Rectal smooth muscle tissue (tissue), 1 donor: ENCODE results near the gene FMNL2.

Experiments
- H3K27ac ChIP-seq: one replicate; pipeline ENCODE4 v1.7.0; 2013; ENCODE audit warnings: low read depth, low read length, inconsistent platforms
- H3K27me3 ChIP-seq: one replicate; pipeline ENCODE4 v1.7.0; 2013; ENCODE audit warnings: low read length; ENCODE audit not compliant: control insufficient read depth, insufficient read depth
- H3K36me3 ChIP-seq: one replicate; pipeline ENCODE4 v1.7.0; 2013; ENCODE audit warnings: low read length; ENCODE audit not compliant: control insufficient read depth, insufficient read depth
- H3K4me1 ChIP-seq: one replicate; pipeline ENCODE4 v1.7.0; 2013; ENCODE audit warnings: low read length; ENCODE audit not compliant: control insufficient read depth, insufficient read depth
- H3K4me3 ChIP-seq: one replicate; pipeline ENCODE4 v1.7.0; 2013; ENCODE audit warnings: low read length
- H3K9ac ChIP-seq: one replicate; pipeline ENCODE4 v1.7.0; 2013; ENCODE audit warnings: low read length

FMNL2 gene

GRCh38 chr2:152637251-152637650 is 302.3 kb downstream of the FMNL2 start:
- Histone ChIP-seq H3K27me3 (no peaks in the 10 kb centered on the region), H3K4me1 (no peaks in the 10 kb centered on the region), H3K36me3 (peaks cover 11% of the 10 kb centered on the region), H3K27ac (no peak overlapping the region), H3K9ac (no peak overlapping the region), H3K4me3 (no peak overlapping the region)

- Histone ChIP-seq H3K9ac (no peak overlapping the region), H3K27me3 (no peaks in the 10 kb centered on the region), H3K4me1 (no peaks in the 10 kb centered on the region), H3K36me3 (peaks cover 11% of the 10 kb centered on the region), H3K4me3 (no peak overlapping the region), H3K27ac (no peak overlapping the region)
These were observed 303.1 kb downstream of the FMNL2 start for GRCh38 chr2:152638056-152638455.

- no peak overlapping the region for H3K4me3 ChIP-seq
- no peaks in the 10 kb centered on the region for H3K27me3 ChIP-seq
- peaks cover 11% of the 10 kb centered on the region for H3K36me3 ChIP-seq
- no peaks in the 10 kb centered on the region for H3K4me1 ChIP-seq
- no peak overlapping the region for H3K27ac ChIP-seq
- H3K9ac ChIP-seq: no peak overlapping the region
These were observed 303.6 kb downstream of the FMNL2 start for GRCh38 chr2:152638590-152638989.

- no peak overlapping the region for H3K27ac ChIP-seq
- H3K9ac ChIP-seq: no peak overlapping the region
- peaks cover 14% of the 10 kb centered on the region for H3K36me3 ChIP-seq
- H3K4me3 ChIP-seq: no peak overlapping the region
- H3K27me3 ChIP-seq: no peaks in the 10 kb centered on the region
- peaks cover 4% of the 10 kb centered on the region for H3K4me1 ChIP-seq
These were observed 309.4 kb downstream of the FMNL2 start for GRCh38 chr2:152644189-152644873.

GRCh38 chr2:152646264-152646663 is 311.3 kb downstream of the FMNL2 start:
- no peak overlapping the region for H3K4me3 ChIP-seq
- H3K36me3 ChIP-seq: peaks cover 4% of the 10 kb centered on the region
- H3K27me3 ChIP-seq: no peaks in the 10 kb centered on the region
- H3K9ac ChIP-seq: no peak overlapping the region
- H3K27ac ChIP-seq: no peak overlapping the region
- peaks cover 4% of the 10 kb centered on the region for H3K4me1 ChIP-seq

- H3K36me3 ChIP-seq: peaks cover 3% of the 10 kb centered on the region
- no peak overlapping the region for H3K9ac ChIP-seq
- no peak overlapping the region for H3K27ac ChIP-seq
These were observed 311.8 kb downstream of the FMNL2 start for GRCh38 chr2:152646775-152647174.

GRCh38 chr2:152647552-152647951 is 312.6 kb downstream of the FMNL2 start:
- Histone ChIP-seq H3K27me3 (no peaks in the 10 kb centered on the region), H3K27ac (no peak overlapping the region), H3K4me1 (peaks cover 4% of the 10 kb centered on the region), H3K9ac (no peak overlapping the region), H3K4me3 (no peak overlapping the region), H3K36me3 (peaks cover 3% of the 10 kb centered on the region)

More at GRCh38 chr2:152646775-152647174, 311.8 kb downstream of the FMNL2 start:
- H3K27me3 ChIP-seq: no peaks in the 10 kb centered on the region
- no peak overlapping the region for H3K4me3 ChIP-seq
- peaks cover 4% of the 10 kb centered on the region for H3K4me1 ChIP-seq

GRCh38 chr2:152648336-152648735 is 313.4 kb downstream of the FMNL2 start:
- H3K27me3 ChIP-seq: no peaks in the 10 kb centered on the region
- H3K27ac ChIP-seq: no peak overlapping the region
- no peak overlapping the region for H3K4me3 ChIP-seq
- no peak overlapping the region for H3K9ac ChIP-seq
- peaks cover 3% of the 10 kb centered on the region for H3K36me3 ChIP-seq
- peaks cover 4% of the 10 kb centered on the region for H3K4me1 ChIP-seq

- Histone ChIP-seq H3K27me3 (no peaks in the 10 kb centered on the region), H3K4me1 (peaks cover 4% of the 10 kb centered on the region), H3K36me3 (peaks cover 3% of the 10 kb centered on the region), H3K4me3 (no peak overlapping the region), H3K9ac (no peak overlapping the region), H3K27ac (no peak overlapping the region)
These were observed 315.0 kb downstream of the FMNL2 start for GRCh38 chr2:152649997-152650396.

GRCh38 chr2:152650768-152651371 is 315.9 kb downstream of the FMNL2 start:
- Histone ChIP-seq H3K27ac (no peak overlapping the region), H3K36me3 (no peaks in the 10 kb centered on the region), H3K4me3 (no peak overlapping the region), H3K9ac (no peak overlapping the region), H3K27me3 (no peaks in the 10 kb centered on the region), H3K4me1 (peaks cover 4% of the 10 kb centered on the region)

GRCh38 chr2:152651834-152652233 is 316.9 kb downstream of the FMNL2 start:
- H3K27ac ChIP-seq: no peak overlapping the region
- H3K27me3 ChIP-seq: no peaks in the 10 kb centered on the region
- H3K36me3 ChIP-seq: no peaks in the 10 kb centered on the region
- H3K4me3 ChIP-seq: no peak overlapping the region
- no peak overlapping the region for H3K9ac ChIP-seq
- H3K4me1 ChIP-seq: peaks cover 4% of the 10 kb centered on the region

GRCh38 chr2:152655880-152656279 is 320.9 kb downstream of the FMNL2 start:
- no peaks in the 10 kb centered on the region for H3K4me1 ChIP-seq
- H3K9ac ChIP-seq: no peak overlapping the region
- H3K27ac ChIP-seq: no peak overlapping the region
- peaks cover 10% of the 10 kb centered on the region for H3K36me3 ChIP-seq
- H3K27me3 ChIP-seq: no peaks in the 10 kb centered on the region
- H3K4me3 ChIP-seq: no peak overlapping the region

- Histone ChIP-seq H3K4me3 (no peak overlapping the region), H3K4me1 (no peaks in the 10 kb centered on the region), H3K9ac (no peak overlapping the region), H3K27me3 (no peaks in the 10 kb centered on the region), H3K27ac (no peak overlapping the region), H3K36me3 (peaks cover 12% of the 10 kb centered on the region)
These were observed 322.1 kb downstream of the FMNL2 start for GRCh38 chr2:152657043-152657442.
